OCI-LY3 (cell line): ENCODE results near the gene GTF3C4.

Experiments
- H2AFZ ChIP-seq: fragments of 200-600, 300-600 bp; shearing (Covaris generic); 2 replicates; pipeline ENCODE4 v1.6.0; 2014; ENCODE audit warnings: antibody characterized with exemption, low read depth, low read length
- H3K27ac ChIP-seq: fragments of 200-600, 300-600 bp; sonication (generic); 2 replicates; pipeline ENCODE4 v1.5.1; 2014; ENCODE audit warnings: mild to moderate bottlenecking, low read length, moderate library complexity, mixed read lengths
- H3K27me3 ChIP-seq: fragments of 200-600, 300-600 bp; sonication (generic); 2 replicates; pipeline ENCODE4 v1.6.1; 2014; ENCODE audit warnings: low read depth, low read length, mixed read lengths
- H3K36me3 ChIP-seq: fragments of 200-600, 300-600 bp; sonication (generic); replicated peaks from 2 replicates; pipeline ENCODE3; 2014; ENCODE audit warnings: low read depth, low read length, mixed read lengths
- H3K4me1 ChIP-seq: fragments of 300-600, 200-600 bp; sonication (generic); 2 replicates; pipeline ENCODE4 v1.6.1; 2014; ENCODE audit warnings: low read length, mixed read lengths
- H3K4me2 ChIP-seq: fragments of 200-600, 300-600 bp; sonication (generic); 2 replicates; pipeline ENCODE4 v1.6.1; 2014; ENCODE audit warnings: low read length, mixed read lengths
- H3K4me3 ChIP-seq: fragments of 300-600, 200-600 bp; sonication (generic); 2 replicates; pipeline ENCODE4 v1.5.1; 2014; ENCODE audit warnings: antibody characterized with exemption, mild to moderate bottlenecking, low read length, moderate library complexity
- H3K79me2 ChIP-seq: fragments of 300-600, 200-600 bp; shearing (Covaris generic); 2 replicates; pipeline ENCODE4 v1.6.1; 2014; ENCODE audit warnings: mild to moderate bottlenecking, low read length, mixed read lengths
- H3K9ac ChIP-seq: fragments of 300-600, 200-600 bp; shearing (Covaris generic); 2 replicates; pipeline ENCODE4 v1.6.0; 2014; ENCODE audit warnings: mild to moderate bottlenecking, low read length, moderate library complexity
- H3K9me3 ChIP-seq: fragments of 200-600, 300-600 bp; shearing (Covaris generic); 2 replicates; pipeline ENCODE4 v1.6.1; 2014; ENCODE audit warnings: low read length, mixed read lengths; ENCODE audit not compliant: insufficient read depth
- H4K20me1 ChIP-seq: fragments of 200-600, 300-600 bp; sonication (generic); 2 replicates; pipeline ENCODE4 v1.6.1; 2016; ENCODE audit warnings: low read length, mixed read lengths; ENCODE audit not compliant: insufficient read depth
- CTCF ChIP-seq: fragments of 200-600, 300-600 bp; sonication (generic); IDR thresholded peaks from 2 replicates; pipeline ENCODE4 v1.5.1; 2014; ENCODE audit warnings: antibody characterized with exemption, low read length, low read depth
- EZH2phosphoT487 ChIP-seq: fragments of 200-600 bp; shearing (Covaris generic); IDR thresholded peaks from 2 replicates; pipeline ENCODE4 v1.6.1; 2018; ENCODE audit warnings: antibody characterized with exemption, mixed run types, low read depth

GTF3C4 gene

GRCh38 chr9:132627594-132627993 is 42.7 kb upstream of the GTF3C4 start:
- Histone ChIP-seq H3K4me3 (no peak overlapping the region), H3K79me2 (no peaks in the 10 kb centered on the region), H3K4me1 (no peaks in the 10 kb centered on the region), H3K9ac (no peak overlapping the region), H3K27ac (no peak overlapping the region), H2AFZ (no peak overlapping the region), H3K36me3 (peaks cover 48% of the 10 kb centered on the region), H4K20me1 (no peaks in the 10 kb centered on the region), H3K9me3 (no peaks in the 10 kb centered on the region), H3K4me2 (no peak overlapping the region), H3K27me3 (no peaks in the 10 kb centered on the region)
- TF ChIP-seq EZH2phosphoT487 (no peak), CTCF (no peak)

GRCh38 chr9:132628746-132629145 is 41.5 kb upstream of the GTF3C4 start:
- H3K27me3 ChIP-seq, result no peaks in the 10 kb centered on the region
- no peaks in the 10 kb centered on the region for H3K4me1 ChIP-seq
- H3K27ac ChIP-seq, result no peak overlapping the region
- peaks cover 48% of the 10 kb centered on the region for H3K36me3 ChIP-seq
- no peaks in the 10 kb centered on the region for H4K20me1 ChIP-seq
- TF ChIP-seq CTCF (no peak), EZH2phosphoT487 (no peak)
- no peaks in the 10 kb centered on the region for H3K79me2 ChIP-seq
- no peak overlapping the region for H3K4me2 ChIP-seq
- H2AFZ ChIP-seq, result no peak overlapping the region
- H3K4me3 ChIP-seq, result no peak overlapping the region
- H3K9ac ChIP-seq, result no peak overlapping the region
- H3K9me3 ChIP-seq, result no peaks in the 10 kb centered on the region

GRCh38 chr9:132630116-132630515 is 40.1 kb upstream of the GTF3C4 start:
- Histone ChIP-seq H4K20me1 (no peaks in the 10 kb centered on the region), H2AFZ (no peak overlapping the region), H3K9ac (no peak overlapping the region), H3K27me3 (no peaks in the 10 kb centered on the region), H3K36me3 (peaks cover 47% of the 10 kb centered on the region), H3K4me1 (no peaks in the 10 kb centered on the region), H3K9me3 (no peaks in the 10 kb centered on the region), H3K79me2 (no peaks in the 10 kb centered on the region), H3K4me2 (no peak overlapping the region), H3K27ac (no peak overlapping the region), H3K4me3 (no peak overlapping the region)
- TF ChIP-seq EZH2phosphoT487, result no peak
- no peak for TF ChIP-seq CTCF

GRCh38 chr9:132630811-132631210 is 39.5 kb upstream of the GTF3C4 start:
- Histone ChIP-seq H3K36me3 (peaks cover 42% of the 10 kb centered on the region), H3K79me2 (no peaks in the 10 kb centered on the region), H3K4me3 (no peak overlapping the region), H3K4me1 (no peaks in the 10 kb centered on the region), H3K4me2 (no peak overlapping the region), H3K9ac (no peak overlapping the region), H4K20me1 (no peaks in the 10 kb centered on the region), H3K27ac (no peak overlapping the region), H3K27me3 (no peaks in the 10 kb centered on the region), H3K9me3 (no peaks in the 10 kb centered on the region), H2AFZ (no peak overlapping the region)
- no peak for TF ChIP-seq EZH2phosphoT487
- no peak for TF ChIP-seq CTCF
